DND-41 (cell line): Measurements from ENCODE around the gene KLF13.
A peak's percentile ranks its signal among the peaks of the same experiment; 100 is the strongest.

Experiments used
- ATAC-seq: fragments of 200-7000 bp; cut with Tn5 transposase; 3 replicates; pipeline ENCODE4 v1.9.1; 2021; ENCODE audit warnings: low read depth; ENCODE audit not compliant: insufficient read depth
- DNase-seq: peaks from one replicate; pipeline ENCODE4 v3.0.0-alpha.2; 2020
- H2AFZ ChIP-seq: 2 replicates; pipeline ENCODE4 v1.6.0; 2012; ENCODE audit warnings: low read depth, low read length
- H3K27ac ChIP-seq: 2 replicates; pipeline ENCODE4 v1.5.1; 2012; ENCODE audit warnings: low read length, inconsistent platforms
- H3K27me3 ChIP-seq: fragments of 200-600 bp; sonication (generic); 2 replicates; pipeline ENCODE4 v1.6.0; 2012; ENCODE audit warnings: low read length, mild to moderate bottlenecking, inconsistent platforms; ENCODE audit not compliant: insufficient read depth, poor library complexity
- H3K36me3 ChIP-seq: 2 replicates; pipeline ENCODE4 v1.5.1; 2012; ENCODE audit warnings: low read length, inconsistent platforms; ENCODE audit not compliant: insufficient read depth
- H3K4me1 ChIP-seq: 2 replicates; pipeline ENCODE4 v1.5.1; 2012; ENCODE audit warnings: mild to moderate bottlenecking, low read length; ENCODE audit not compliant: insufficient read depth
- H3K4me2 ChIP-seq: 2 replicates; pipeline ENCODE4 v1.6.0; 2012; ENCODE audit warnings: mild to moderate bottlenecking, moderate library complexity, low read length, inconsistent platforms; ENCODE audit not compliant: insufficient read depth
- H3K4me3 ChIP-seq, 2 experiments: fragments of 200-600 bp in 1 of 2; shearing (Covaris generic) in 1 of 2; 2 replicates each; pipeline ENCODE4 v1.5.1; 2012 to 2016; ENCODE audit warnings: inconsistent platforms in 2 of 2, low read length in 2 of 2, mild to moderate bottlenecking in 2 of 2, low read depth in 1 of 2, moderate library complexity in 1 of 2
- H3K79me2 ChIP-seq: 2 replicates; pipeline ENCODE4 v1.6.0; 2012; ENCODE audit warnings: low read length, inconsistent platforms; ENCODE audit not compliant: insufficient read depth
- H3K9ac ChIP-seq: 2 replicates; pipeline ENCODE4 v1.6.0; 2012; ENCODE audit warnings: low read depth, mild to moderate bottlenecking, inconsistent platforms, low read length, moderate library complexity
- H3K9me3 ChIP-seq: 2 replicates; pipeline ENCODE4 v1.5.1; 2012; ENCODE audit warnings: low read length, moderate library complexity, mild to moderate bottlenecking, inconsistent platforms; ENCODE audit not compliant: insufficient read depth, severe bottlenecking
- H4K20me1 ChIP-seq: 2 replicates; pipeline ENCODE4 v1.6.0; 2012; ENCODE audit warnings: low read length; ENCODE audit not compliant: insufficient read depth
- CTCF ChIP-seq: IDR thresholded peaks from 2 replicates; pipeline ENCODE4 v1.5.1; 2012; ENCODE audit warnings: borderline replicate concordance, low read length, moderate library complexity, mild to moderate bottlenecking; ENCODE audit not compliant: poor library complexity, severe bottlenecking; ENCODE audit errors: extremely low read depth
- EZH2 ChIP-seq: IDR thresholded peaks from 3 replicates; pipeline ENCODE4 v1.6.1; 2012; ENCODE audit warnings: borderline replicate concordance, low read depth, mild to moderate bottlenecking, moderate library complexity, low read length, inconsistent platforms; ENCODE audit not compliant: severe bottlenecking

KLF13 gene

GRCh38 chr15:31303726-31304648 is 22.6 kb upstream of the KLF13 start:
- Histone ChIP-seq H3K4me2 (no peak overlapping the region), H3K4me3 (no peak overlapping the region), H2AFZ (no peak overlapping the region), H3K79me2 (no peaks in the 10 kb centered on the region), H3K27ac (no peak overlapping the region), H3K36me3 (no peaks in the 10 kb centered on the region), H3K9me3 (no peaks in the 10 kb centered on the region), H3K4me1 (peaks cover 16% of the 10 kb centered on the region), H3K27me3 (no peaks in the 10 kb centered on the region), H4K20me1 (no peaks in the 10 kb centered on the region), H3K9ac (no peak overlapping the region)
- peak; percentile 3 for DNase-seq
- no peak for ATAC-seq
- TF ChIP-seq CTCF (no peak), EZH2 (no peak)

- ATAC-seq, result no peak
- no peaks in the 10 kb centered on the region for H3K9me3 ChIP-seq
- no peak overlapping the region for H2AFZ ChIP-seq
- H3K4me1 ChIP-seq, result peaks cover 19% of the 10 kb centered on the region
- TF ChIP-seq CTCF, result no peak
- H4K20me1 ChIP-seq, result no peaks in the 10 kb centered on the region
- no peak overlapping the region for H3K9ac ChIP-seq
- H3K27ac ChIP-seq, result no peak overlapping the region
- H3K27me3 ChIP-seq, result no peaks in the 10 kb centered on the region
- H3K4me2 ChIP-seq, result no peak overlapping the region
- peak; percentile 5 for DNase-seq
- H3K36me3 ChIP-seq, result no peaks in the 10 kb centered on the region
- no peak overlapping the region for H3K4me3 ChIP-seq
- no peaks in the 10 kb centered on the region for H3K79me2 ChIP-seq
Observed at GRCh38 chr15:31304751-31305365, 21.8 kb upstream of the KLF13 start.

- Histone ChIP-seq H3K4me1 (peaks cover 24% of the 10 kb centered on the region), H3K27ac (no peak overlapping the region), H3K4me2 (no peak overlapping the region), H4K20me1 (no peaks in the 10 kb centered on the region), H3K4me3 (no peak overlapping the region), H3K9me3 (no peaks in the 10 kb centered on the region), H3K27me3 (no peaks in the 10 kb centered on the region), H3K36me3 (no peaks in the 10 kb centered on the region), H3K9ac (no peak overlapping the region), H3K79me2 (no peaks in the 10 kb centered on the region), H2AFZ (no peak overlapping the region)
- TF ChIP-seq CTCF, result no peak
- no peak for TF ChIP-seq EZH2
- DNase-seq, result peak; percentile 3
- no peak for ATAC-seq
Observed at GRCh38 chr15:31305375-31305774, 21.3 kb upstream of the KLF13 start.
